Panc1 (cell line): ENCODE data around the gene BNC1.

ENCODE experiments used
- CTCF ChIP-seq: fragments of 450-650 bp; IDR thresholded peaks from 2 replicates; pipeline ENCODE4 v1.5.1; 2017; ENCODE audit warnings: mild to moderate bottlenecking
- REST ChIP-seq, 2 experiments: IDR thresholded peaks; 2 replicates each; pipeline ENCODE4 v1.6.1; 2011 to 2012; ENCODE audit warnings: low read depth in 2 of 2, control low read depth in 1 of 2, low read length in 1 of 2, mild to moderate bottlenecking in 1 of 2, moderate library complexity in 1 of 2; ENCODE audit not compliant: insufficient read depth in 1 of 2

GRCh38 chr15:83322691-83323090 is 38.2 kb upstream of the BNC1 start:
- TF ChIP-seq CTCF (no peak), REST (IDR thresholded peaks at IDR 0.05; ENCODE audit: insufficient read depth in 1 of 2, low read depth in 2 of 2, low read length in 1 of 2) (no peak)
